Body of pancreas (tissue), 4 donors: ENCODE data around the gene BEAN1. TPM values are rescaled to one million over a fixed set of nuclear protein-coding genes. Genes with fewer than 3 reads are reported as not detected.

Source experiments
- ATAC-seq: fragments of 150-250 bp; one replicate; pipeline ENCODE4 v1.9.1; 2016
- DNase-seq, 4 donors: peaks; one replicate each; pipeline ENCODE4 v3.0.0-alpha.2; 2019
- H3K27ac ChIP-seq, 4 donors: fragments of 200-600 bp; sonication (generic); 1 replicate in 3 of 4; 2 replicates in 1 of 4; pipeline versions ENCODE4 v1.5.1 to v1.6.1; 2016 to 2019; ENCODE audit warnings: mild to moderate bottlenecking in 1 of 4, mixed read lengths in 1 of 4, moderate library complexity in 1 of 4
- H3K27me3 ChIP-seq, 2 donors: fragments of 200-600 bp; sonication (generic); one replicate each; pipeline ENCODE4 v1.6.0; 2016; ENCODE audit warnings: mild to moderate bottlenecking in 1 of 2
- H3K36me3 ChIP-seq, 2 donors: fragments of 200-600 bp; sonication (generic); replicated peaks in 1 of 2; 2 replicates each; pipeline ENCODE4 v1.5.1; 2016; ENCODE audit warnings: low read depth in 2 of 2; ENCODE audit not compliant: insufficient read depth in 1 of 2
- H3K4me1 ChIP-seq: fragments of 200-600 bp; sonication (generic); one replicate; pipeline ENCODE4 v1.6.0; 2016
- H3K4me3 ChIP-seq, 2 donors: fragments of 200-600 bp; sonication (generic); 1 replicate in 1 of 2; 2 replicates in 1 of 2; pipeline ENCODE4 v1.5.1; 2016 to 2019
- H3K9me3 ChIP-seq, 3 donors: fragments of 200-600 bp; sonication (generic); 1 replicate in 2 of 3; 2 replicates in 1 of 3; pipeline ENCODE4 v1.5.1; 2016
- CTCF ChIP-seq, 7 experiments: fragments of 450-650 bp in 4 of 7; fragments of 200-600 bp in 3 of 7; sonication (generic) in 3 of 7; IDR thresholded peaks; one replicate each; pipeline ENCODE4 v1.5.1; 2016 to 2019; ENCODE audit warnings: antibody characterized with exemption in 7 of 7
- POLR2A ChIP-seq, 3 donors: fragments of 450-650 bp; IDR thresholded peaks; one replicate each; pipeline ENCODE4 v1.6.1; 2016; ENCODE audit warnings: antibody characterized with exemption in 3 of 3, mild to moderate bottlenecking in 2 of 3
- WGBS, 2 donors: methylation state at CpG; one replicate each; pipeline ENCODE4 v1.1.5; 2017; 5-methylcytosine and 5-hydroxymethylcytosine counted together
- intact Hi-C: fragments of 100-400 bp; cut with DNase I; formaldehyde crosslinking; loops from one replicate; pipeline ENCODE4 v1.15.1; 2023
- total RNA-seq, 2 donors: library from RNA; depleted of rRNA; stranded (reverse); fragments of >200 nt; gene quantifications; one replicate each; pipeline ENCODE4 v1.1.0, GENCODE V29; 2016

The BEAN1 gene
- total RNA-seq, 2 donors from 2014 or later: not detected

GRCh38 chr16:66389256-66390176, 37.6 kb upstream of the BEAN1 start:
- WGBS, 2 donors: 87 to 91% methylated on average over 11 to 12 of the region's 13 CpGs
- H3K36me3 ChIP-seq: no peaks in the 10 kb centered on the region
- ATAC-seq (no peak), DNase-seq (no peak)
- no peaks in the 10 kb centered on the region for H3K4me1 ChIP-seq
- no peak overlapping the region for H3K4me3 ChIP-seq
- no peaks in the 10 kb centered on the region for H3K9me3 ChIP-seq
- intact Hi-C loops: no loop called here
- TF ChIP-seq CTCF (IDR thresholded peaks at IDR 0.05) (no peak), POLR2A (IDR thresholded peaks at IDR 0.05) (no peak)
- H3K27ac ChIP-seq: no peak overlapping the region
- H3K27me3 ChIP-seq: no peaks in the 10 kb centered on the region

GRCh38 chr16:66390346-66391108, 36.6 kb upstream of the BEAN1 start:
- H3K9me3 ChIP-seq: no peaks in the 10 kb centered on the region
- WGBS, 2 donors: 66 to 78% methylated on average over 7 to 14 of the region's 14 CpGs
- TF ChIP-seq CTCF (IDR thresholded peaks at IDR 0.05) (no peak), POLR2A (IDR thresholded peaks at IDR 0.05) (no peak)
- no peak overlapping the region for H3K4me3 ChIP-seq
- no peak overlapping the region for H3K27ac ChIP-seq
- no peaks in the 10 kb centered on the region for H3K36me3 ChIP-seq
- intact Hi-C loops: no loop called here
- DNase-seq (no peak), ATAC-seq (no peak)
- no peaks in the 10 kb centered on the region for H3K27me3 ChIP-seq
- H3K4me1 ChIP-seq: no peaks in the 10 kb centered on the region

- DNase-seq (no peak), ATAC-seq (no peak)
- H3K27ac ChIP-seq: no peak overlapping the region
- WGBS, 2 donors: 83 to 84% methylated on average over 16 to 18 of the region's 18 CpGs
- H3K36me3 ChIP-seq: no peaks in the 10 kb centered on the region
- H3K4me3 ChIP-seq: no peak overlapping the region
- no peaks in the 10 kb centered on the region for H3K4me1 ChIP-seq
- TF ChIP-seq POLR2A (IDR thresholded peaks at IDR 0.05) (no peak), CTCF (IDR thresholded peaks at IDR 0.05) (no peak)
- intact Hi-C loops: no loop called here
- H3K27me3 ChIP-seq: no peaks in the 10 kb centered on the region
- no peaks in the 10 kb centered on the region for H3K9me3 ChIP-seq
Measured at GRCh38 chr16:66391726-66392670, 35.1 kb upstream of the BEAN1 start.

DNA sequence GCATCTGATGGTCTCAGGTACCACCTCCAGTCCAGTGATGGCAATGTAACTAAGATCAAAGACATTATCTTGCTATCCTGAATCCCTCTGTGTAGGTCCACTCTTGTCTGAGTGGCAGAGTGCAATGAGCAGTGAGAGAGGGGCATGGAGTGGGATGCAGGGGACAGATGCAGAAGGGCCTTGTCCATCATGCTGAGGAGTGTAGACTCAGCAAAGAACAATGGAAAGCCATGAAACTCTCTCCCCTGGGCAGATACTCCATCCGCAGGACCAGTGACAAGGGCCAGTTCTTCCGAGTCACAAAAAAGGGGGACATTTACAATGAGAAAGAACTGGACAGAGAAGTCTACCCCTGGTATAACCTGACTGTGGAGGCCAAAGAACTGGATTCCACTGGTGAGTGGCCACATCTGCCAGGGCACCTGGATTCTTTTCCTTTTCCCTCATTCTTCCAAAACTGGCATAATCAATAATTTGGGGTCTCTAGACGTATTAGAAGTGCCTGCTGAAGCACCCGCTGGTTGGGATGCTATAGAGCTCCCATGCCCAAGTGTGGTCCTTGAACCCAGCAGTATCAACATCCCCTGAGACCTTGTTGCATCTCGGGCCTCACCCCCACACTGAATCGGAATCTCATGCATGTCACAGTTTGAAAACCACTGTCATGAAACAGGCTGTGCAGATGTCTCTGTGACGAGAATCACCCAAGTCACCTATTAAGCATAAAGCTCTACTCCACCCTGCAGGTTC, 31.1 kb upstream of the BEAN1 start:
- Histone ChIP-seq H3K36me3 (no peaks in the 10 kb centered on the region), H3K4me3 (no peak overlapping the region), H3K27ac (no peak overlapping the region), H3K9me3 (no peaks in the 10 kb centered on the region), H3K4me1 (no peaks in the 10 kb centered on the region), H3K27me3 (no peaks in the 10 kb centered on the region)
- ATAC-seq: no peak
- no peak for TF ChIP-seq CTCF (IDR thresholded peaks at IDR 0.05)
- intact Hi-C loops: no loop called here
- 87 to 92% methylated on average over 7 of the region's 7 CpGs for WGBS, 2 donors
- no peak for DNase-seq
